Spleen (tissue), 11 donors: ENCODE data around the gene CEP131. TPM values are rescaled to one million over a fixed set of nuclear protein-coding genes. Genes with fewer than 3 reads are reported as not detected.
A peak's percentile ranks its signal among the peaks of the same experiment; 100 is the strongest.

Experiments
- DNase-seq: peaks from one replicate; pipeline ENCODE4 v3.0.0-alpha.2; 2020
- H3K27ac ChIP-seq, 8 donors: fragments of 200-600 bp; sonication (generic) in 7 of 8; 1 replicate in 4 of 8; 2 replicates in 4 of 8; pipeline versions ENCODE4 v1.5.0 to v1.8.0; 2016 to 2021; ENCODE audit warnings: inconsistent platforms in 4 of 8, mild to moderate bottlenecking in 4 of 8, moderate library complexity in 1 of 8
- H3K27me3 ChIP-seq, 7 donors: fragments of 200-600 bp; sonication (generic) in 6 of 7; replicated peaks in 1 of 7; 1 replicate in 4 of 7; 2 replicates in 3 of 7; pipeline versions ENCODE4 v1.5.0 to v1.8.0; 2016 to 2021; ENCODE audit warnings: inconsistent platforms in 3 of 7, mild to moderate bottlenecking in 1 of 7
- H3K36me3 ChIP-seq, 6 donors: fragments of 200-600 bp; sonication (generic) in 5 of 6; 1 replicate in 4 of 6; 2 replicates in 2 of 6; pipeline versions ENCODE4 v1.5.0 to v1.8.0; 2016 to 2021; ENCODE audit warnings: inconsistent platforms in 2 of 6
- H3K4me1 ChIP-seq, 6 donors: fragments of 200-600 bp; sonication (generic) in 5 of 6; 1 replicate in 3 of 6; 2 replicates in 3 of 6; pipeline versions ENCODE4 v1.5.0 to v1.8.0; 2016 to 2021; ENCODE audit warnings: inconsistent platforms in 3 of 6
- H3K4me3 ChIP-seq, 8 donors: fragments of 200-600 bp; sonication (generic) in 7 of 8; 1 replicate in 4 of 8; 2 replicates in 4 of 8; pipeline versions ENCODE4 v1.5.0 to v1.8.0; 2016 to 2021; ENCODE audit warnings: inconsistent platforms in 4 of 8, mild to moderate bottlenecking in 4 of 8, moderate library complexity in 2 of 8
- H3K9me3 ChIP-seq, 8 donors: fragments of 200-600 bp; sonication (generic) in 7 of 8; 1 replicate in 4 of 8; 2 replicates in 4 of 8; pipeline versions ENCODE4 v1.5.0 to v1.8.0; 2016 to 2021; ENCODE audit warnings: inconsistent platforms in 4 of 8
- CTCF ChIP-seq, 11 experiments: fragments of 200-600 bp in 7 of 11; fragments of 450-650 bp in 4 of 11; sonication (generic) in 4 of 11; IDR thresholded peaks in 8 of 11; conservative IDR thresholded peaks in 3 of 11; 1 replicate in 7 of 11; 2 replicates in 4 of 11; pipeline versions ENCODE4 v1.4.0 to v1.8.0; 2016 to 2021; ENCODE audit warnings: antibody characterized with exemption in 11 of 11, inconsistent platforms in 4 of 11, mild to moderate bottlenecking in 1 of 11
- POLR2A ChIP-seq, 3 donors: fragments of 450-650 bp; IDR thresholded peaks; one replicate each; pipeline ENCODE4 v1.5.1; 2017; ENCODE audit warnings: antibody characterized with exemption in 3 of 3, mild to moderate bottlenecking in 1 of 3
- POLR2AphosphoS5 ChIP-seq, 3 donors: sonication (generic); formaldehyde crosslinking; IDR thresholded peaks; one replicate each; pipeline ENCODE4 v1.5.1; 2017; ENCODE audit warnings: antibody characterized with exemption in 3 of 3
- WGBS, 5 donors: extraction: QIAGEN DNeasy Blood & Tissue Kit in 3 of 5; methylation state at CpG; one replicate each; pipeline versions ENCODE4 v1.1.5 to v1.1.7; 2013 to 2018; 5-methylcytosine and 5-hydroxymethylcytosine counted together
- intact Hi-C: fragments of 100-400 bp; cut with DNase I; formaldehyde crosslinking; loops from one replicate; pipeline ENCODE4 v1.15.0; 2023; ENCODE audit warnings: low total_unique reads
- polyA plus RNA-seq, 3 donors: library from polyadenylated mRNA; stranded (reverse); fragments of 200-250 nt; gene quantifications; one replicate each; pipeline ENCODE4 v1.2.1, GENCODE V29; 2013
- total RNA-seq, 7 donors: library from RNA; depleted of rRNA in 3 of 7; stranded (reverse); fragments of >200 nt in 3 of 7; fragmentation: NEBNext Ultra II Directional in 4 of 7; extraction: Animal tissue kit (Norgen Biotek cat#: 25700) in 4 of 7; gene quantifications; one replicate each; pipeline versions ENCODE4 v1.1.0 to v1.2.1, GENCODE V29; 2016 to 2021
- donor health status: healthy with polysubstance abuse.
- donor health status: DM: no; HTN: no; CAD: no; lungs with moderate emphysema.
- donor health status: DM: no; HTN: no; CAD: no.
- donor health status: Bipolar disorder and iron deficiency.
- donor health status: healthy.
- donor health status: DM: no; HTN: no; CAD: no.
- donor health status: DM: yes; HTN: yes; CAD: no.

Gene CEP131
- total and polyA plus RNA-seq, 10 donors, result 8.5 to 26.7 (median 13.3) TPM

- H3K27ac ChIP-seq, result peak overlapping the region; percentile 37 to 94 (median 74)
- no peaks in the 10 kb centered on the region for H3K9me3 ChIP-seq
- intact Hi-C loops, result no loop called here
- H3K4me3 ChIP-seq, result peak overlapping the region; percentile 27 to 71 (median 44)
- peaks cover 7 to 59% (median 38%) of the 10 kb centered on the region in 6 donors for H3K4me1 ChIP-seq
- 0 to 21% (median 3%) methylated on average over 9 to 28 of the region's 28 CpGs for WGBS, 5 donors
- peaks cover 0 to 60% (median 12%) of the 10 kb centered on the region in 7 donors for H3K27me3 ChIP-seq
- DNase-seq, result peak; percentile 95
- TF ChIP-seq CTCF (IDR thresholded peaks at IDR 0.05 in 8 of 11, conservative IDR thresholded peaks at IDR 0.05 in 3 of 11) (no peak), POLR2AphosphoS5 (IDR thresholded peaks at IDR 0.05) (peak; percentile 70 to 89 (median 80))
- peaks cover 0 to 3% (median 0%) of the 10 kb centered on the region in 6 donors for H3K36me3 ChIP-seq
Observed at GRCh38 chr17:81160306-81160705, 62.5 kb downstream of the CEP131 start.

- Histone ChIP-seq H3K9me3 (no peaks in the 10 kb centered on the region), H3K4me3 (peak overlapping the region; percentile 27 to 71 (median 44)), H3K27me3 (peaks cover 0 to 54% (median 7%) of the 10 kb centered on the region in 7 donors), H3K36me3 (peaks cover 0 to 3% (median 0%) of the 10 kb centered on the region in 6 donors), H3K4me1 (peaks cover 6 to 54% (median 33%) of the 10 kb centered on the region in 6 donors), H3K27ac (peak overlapping the region; percentile 37 to 94 (median 74))
- TF ChIP-seq POLR2AphosphoS5 (IDR thresholded peaks at IDR 0.05) (no peak), CTCF (IDR thresholded peaks at IDR 0.05 in 8 of 11, conservative IDR thresholded peaks at IDR 0.05 in 3 of 11) (no peak)
- 23 to 53% (median 43%) methylated on average over 3 to 25 of the region's 25 CpGs for WGBS, 5 donors
- intact Hi-C loops, result no loop called here
- peak; percentile 86 for DNase-seq
Observed at GRCh38 chr17:81159611-81160265, 63.0 kb downstream of the CEP131 start.

- H3K27ac ChIP-seq, result peak overlapping the region in 4 of 8 donors; percentile 73 to 94 (median 82)
- DNase-seq, result peak; percentile 76
- WGBS, 5 donors, result 85 to 91% (median 87%) methylated on average over 40 to 43 of the region's 43 CpGs
Observed at GRCh38 chr17:81158688-81159590, 63.8 kb downstream of the CEP131 start.

More at GRCh38 chr17:81158688-81159590, 63.8 kb downstream of the CEP131 start:
- intact Hi-C loops, result no loop called here
- Histone ChIP-seq H3K27me3 (peaks cover 0 to 46% (median 4%) of the 10 kb centered on the region in 7 donors), H3K4me1 (peaks cover 6 to 52% (median 29%) of the 10 kb centered on the region in 6 donors), H3K4me3 (peak overlapping the region in 7 of 8 donors; percentile 35 to 71 (median 45)), H3K36me3 (peaks cover 0 to 3% (median 0%) of the 10 kb centered on the region in 6 donors), H3K9me3 (no peaks in the 10 kb centered on the region)
- TF ChIP-seq CTCF (IDR thresholded peaks at IDR 0.05 in 8 of 11, conservative IDR thresholded peaks at IDR 0.05 in 3 of 11) (no peak), POLR2AphosphoS5 (IDR thresholded peaks at IDR 0.05) (no peak), POLR2A (IDR thresholded peaks at IDR 0.05) (no peak)
